Progenitor cell of endocrine pancreas (in vitro differentiated cells): ENCODE measurements around the gene KIR2DL4. TPM values are rescaled to one million over a fixed set of nuclear protein-coding genes. Genes with fewer than 3 reads are reported as not detected.
"Not testable (repeated sequence)": the region's sequence is repeated elsewhere in the genome, so short reads cannot be mapped to it uniquely, and the experiment has no call there.

Experiments
- DNase-seq: peaks from one replicate; pipeline ENCODE4 v3.0.0; 2021; ENCODE audit warnings: low spot score; ENCODE audit not compliant: unreplicated experiment
- H3K27ac Mint-ChIP-seq: 2 replicates; pipeline ENCODE4 v1.8.0; 2021; ENCODE audit warnings: mild to moderate bottlenecking, moderate library complexity, mixed read lengths
- H3K27me3 Mint-ChIP-seq: 2 replicates; pipeline ENCODE4 v1.8.0; 2021; ENCODE audit warnings: mixed read lengths
- H3K36me3 Mint-ChIP-seq: 2 replicates; pipeline ENCODE4 v1.8.0; 2022; ENCODE audit warnings: mixed read lengths; ENCODE audit not compliant: insufficient read depth
- H3K4me1 Mint-ChIP-seq: 2 replicates; pipeline ENCODE4 v1.8.0; 2021; ENCODE audit warnings: low read depth, mixed read lengths
- H3K4me3 Mint-ChIP-seq: 2 replicates; pipeline ENCODE4 v1.8.0; 2021; ENCODE audit warnings: low read depth, mild to moderate bottlenecking, moderate library complexity, mixed read lengths
- H3K9me3 Mint-ChIP-seq: 2 replicates; pipeline ENCODE4 v1.8.0; 2021; ENCODE audit warnings: low read depth, mixed read lengths
- total RNA-seq: library from RNA; stranded (reverse); gene quantifications from 2 replicates; pipeline ENCODE4 v1.2.1, GENCODE V29; 2021
- TF ChIP-seq, protein P1 (sequence below): fragments of 200-600 bp; sonication (generic); IDR thresholded peaks from one replicate; pipeline ENCODE4 v1.5.0; 2021; ENCODE audit warnings: antibody characterized with exemption, mild to moderate bottlenecking; ENCODE audit not compliant: unreplicated experiment

Gene KIR2DL4
- total RNA-seq, 1 donor from 2014 or later = not detected

DNA sequence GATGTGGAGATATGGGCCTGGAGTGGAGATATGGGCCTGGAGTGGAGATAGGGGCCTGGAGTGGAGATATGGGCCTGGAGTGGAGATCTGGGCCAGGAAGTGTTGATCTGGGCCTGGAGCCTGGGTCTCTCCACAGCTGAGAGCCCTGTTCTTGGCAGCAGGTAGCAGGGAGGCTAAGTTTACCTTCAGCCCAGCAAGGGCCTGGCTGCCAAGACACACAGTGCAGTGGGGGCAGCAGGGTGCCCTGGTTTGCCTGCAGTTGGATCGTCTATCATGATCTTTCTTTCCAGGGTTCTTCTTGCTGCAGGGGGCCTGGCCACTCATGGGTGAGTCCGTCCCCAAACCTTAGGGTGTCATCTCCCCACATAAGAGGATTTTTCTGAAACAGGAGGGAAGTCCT, 47.5 kb downstream of the KIR2DL4 start:
- Mint-ChIP-seq H3K4me3 (no peak overlapping the region), H3K27me3 (no peaks in the 10 kb centered on the region), H3K9me3 (peaks cover 61% of the 10 kb centered on the region), H3K4me1 (no peaks in the 10 kb centered on the region), H3K36me3 (no peaks in the 10 kb centered on the region), H3K27ac (no peak overlapping the region)
- no peak for DNase-seq
- TF ChIP-seq, protein P1, sequence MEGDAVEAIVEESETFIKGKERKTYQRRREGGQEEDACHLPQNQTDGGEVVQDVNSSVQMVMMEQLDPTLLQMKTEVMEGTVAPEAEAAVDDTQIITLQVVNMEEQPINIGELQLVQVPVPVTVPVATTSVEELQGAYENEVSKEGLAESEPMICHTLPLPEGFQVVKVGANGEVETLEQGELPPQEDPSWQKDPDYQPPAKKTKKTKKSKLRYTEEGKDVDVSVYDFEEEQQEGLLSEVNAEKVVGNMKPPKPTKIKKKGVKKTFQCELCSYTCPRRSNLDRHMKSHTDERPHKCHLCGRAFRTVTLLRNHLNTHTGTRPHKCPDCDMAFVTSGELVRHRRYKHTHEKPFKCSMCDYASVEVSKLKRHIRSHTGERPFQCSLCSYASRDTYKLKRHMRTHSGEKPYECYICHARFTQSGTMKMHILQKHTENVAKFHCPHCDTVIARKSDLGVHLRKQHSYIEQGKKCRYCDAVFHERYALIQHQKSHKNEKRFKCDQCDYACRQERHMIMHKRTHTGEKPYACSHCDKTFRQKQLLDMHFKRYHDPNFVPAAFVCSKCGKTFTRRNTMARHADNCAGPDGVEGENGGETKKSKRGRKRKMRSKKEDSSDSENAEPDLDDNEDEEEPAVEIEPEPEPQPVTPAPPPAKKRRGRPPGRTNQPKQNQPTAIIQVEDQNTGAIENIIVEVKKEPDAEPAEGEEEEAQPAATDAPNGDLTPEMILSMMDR = no peak

DNA sequence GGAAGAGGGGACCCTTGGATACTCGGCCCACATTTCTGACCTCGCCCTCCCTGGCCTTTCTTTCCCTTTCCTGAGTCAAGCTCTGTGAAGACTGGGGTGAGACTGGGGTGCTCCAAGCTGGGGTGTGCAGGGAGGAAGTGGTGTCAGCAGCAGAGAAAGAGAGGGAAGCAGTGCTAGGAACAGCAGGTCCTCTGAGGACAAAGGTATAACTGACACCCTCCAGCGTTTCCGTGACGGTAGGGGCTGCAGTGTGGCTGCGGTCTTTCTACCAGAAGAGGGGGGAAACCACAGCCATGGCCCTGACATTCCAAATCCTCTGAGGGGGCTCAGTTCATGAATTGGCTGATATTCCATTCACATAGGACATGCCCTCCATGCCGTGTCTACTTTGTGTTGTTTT, 47.9 kb downstream of the KIR2DL4 start:
- Mint-ChIP-seq H3K4me3 (no peak overlapping the region), H3K4me1 (no peaks in the 10 kb centered on the region), H3K36me3 (no peaks in the 10 kb centered on the region), H3K27me3 (no peaks in the 10 kb centered on the region), H3K27ac (no peak overlapping the region), H3K9me3 (peaks cover 59% of the 10 kb centered on the region)
- TF ChIP-seq, protein P1 = no peak
- DNase-seq = no peak

DNA sequence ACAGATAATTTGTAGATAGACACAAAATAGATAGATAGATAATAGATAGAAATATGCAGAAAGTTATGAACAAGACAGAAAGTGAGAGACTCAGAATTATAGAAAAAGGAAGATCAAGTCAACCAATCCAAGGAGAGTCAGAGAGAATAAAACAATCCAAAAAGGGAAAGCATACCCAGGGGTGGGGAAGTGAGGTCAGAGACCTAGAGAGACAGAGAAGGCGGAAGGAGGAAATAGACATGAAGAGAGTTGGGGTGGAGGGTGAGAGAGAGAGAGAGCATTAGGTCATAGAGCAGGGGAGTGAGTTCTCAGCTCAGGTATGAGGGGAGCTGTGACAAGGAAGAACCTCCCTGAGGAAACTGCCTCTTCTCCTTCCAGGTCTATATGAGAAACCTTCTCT, 51.8 kb downstream of the KIR2DL4 start:
- not testable (repeated sequence) for H3K4me1 Mint-ChIP-seq

DNA sequence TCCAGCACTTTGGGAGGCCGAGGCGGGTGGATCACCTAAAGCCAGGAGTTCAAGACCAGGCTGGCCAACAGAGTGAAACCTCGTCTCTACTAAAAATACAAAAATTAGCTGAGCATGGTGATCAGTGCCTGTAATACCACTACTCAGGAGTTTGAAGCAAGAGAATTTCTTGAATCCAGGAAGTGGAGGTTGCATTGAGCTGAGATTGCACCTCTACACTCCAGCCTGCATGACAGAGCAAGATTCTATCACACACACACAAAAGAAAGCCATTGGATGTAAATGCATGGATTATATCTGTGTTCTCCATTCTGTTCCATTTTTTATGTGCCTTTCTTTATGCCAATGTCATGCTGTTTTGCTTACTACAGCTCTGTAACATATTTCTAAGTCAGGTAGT, 55.1 kb downstream of the KIR2DL4 start:
- not testable (repeated sequence) for H3K27me3 Mint-ChIP-seq, H3K27ac Mint-ChIP-seq, H3K4me1 Mint-ChIP-seq, H3K4me3 Mint-ChIP-seq, DNase-seq, H3K36me3 Mint-ChIP-seq
- H3K9me3 Mint-ChIP-seq = peaks cover 34% of the 10 kb centered on the region

More for the DNA sequence above, 51.8 kb downstream of the KIR2DL4 start:
- not testable (repeated sequence) for H3K27ac Mint-ChIP-seq, H3K36me3 Mint-ChIP-seq, H3K4me3 Mint-ChIP-seq, H3K27me3 Mint-ChIP-seq, DNase-seq
- peaks cover 48% of the 10 kb centered on the region for H3K9me3 Mint-ChIP-seq

DNA sequence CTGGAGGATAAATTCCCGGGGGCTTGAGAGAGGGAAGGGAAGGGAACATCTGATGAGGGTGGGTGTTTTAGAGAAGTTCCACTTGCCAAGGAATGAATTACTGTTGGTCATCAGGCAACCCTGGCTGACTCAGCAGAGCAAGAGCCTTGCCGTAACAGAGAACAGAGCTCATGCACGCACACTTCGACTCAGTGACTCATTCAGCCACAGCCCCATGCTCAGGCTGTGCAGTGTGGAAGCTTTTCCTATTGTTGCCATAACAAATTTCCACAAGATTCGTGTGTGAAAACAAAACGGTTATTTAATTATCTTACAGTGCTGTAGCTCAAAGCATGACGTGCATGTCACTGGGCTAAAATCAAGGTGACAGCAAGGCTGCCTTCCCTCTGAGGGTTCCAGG, 56.0 kb downstream of the KIR2DL4 start:
- H3K36me3 Mint-ChIP-seq, H3K27me3 Mint-ChIP-seq: not testable (repeated sequence)
- H3K9me3 Mint-ChIP-seq = peaks cover 28% of the 10 kb centered on the region

DNA sequence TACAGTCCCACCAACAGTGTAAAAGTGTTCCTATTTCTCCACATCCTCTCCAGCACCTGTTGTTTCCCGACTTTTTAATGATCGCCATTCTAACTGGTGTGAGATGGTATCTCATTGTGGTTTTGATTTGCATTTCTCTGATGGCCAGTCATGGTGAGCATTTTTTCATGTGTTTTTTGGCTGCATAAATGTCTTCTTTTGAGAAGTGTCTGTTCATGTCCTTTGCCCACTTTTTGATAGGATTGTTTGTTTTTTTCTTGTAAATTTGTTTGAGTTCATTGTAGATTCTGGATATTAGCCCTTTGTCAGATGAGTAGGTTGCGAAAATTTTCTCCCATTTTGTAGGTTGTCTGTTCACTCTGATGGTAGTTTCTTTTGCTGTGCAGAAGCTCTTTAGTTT, 60.0 kb downstream of the KIR2DL4 start:
- H3K27me3 Mint-ChIP-seq, H3K4me1 Mint-ChIP-seq, H3K27ac Mint-ChIP-seq, DNase-seq, H3K36me3 Mint-ChIP-seq, H3K4me3 Mint-ChIP-seq: not testable (repeated sequence)
- peaks cover 17% of the 10 kb centered on the region for H3K9me3 Mint-ChIP-seq

More for the DNA sequence above, 56.0 kb downstream of the KIR2DL4 start:
- not testable (repeated sequence) for DNase-seq, H3K27ac Mint-ChIP-seq, H3K4me1 Mint-ChIP-seq, H3K4me3 Mint-ChIP-seq

Other genes with a start within 250 kb of the KIR2DL4 start
- not detected in 2 replicates for gene LILRA2, start 229.8 kb upstream of the KIR2DL4 start, total RNA-seq
- not detected in 2 replicates for gene LILRA1, start 210.0 kb upstream of the KIR2DL4 start, total RNA-seq
- gene LILRB1, start 173.1 kb upstream of the KIR2DL4 start, total RNA-seq = not detected in 2 replicates
- not detected in 2 replicates for gene LILRB4, start 140.6 kb upstream of the KIR2DL4 start, total RNA-seq
- not detected in 2 replicates for gene KIR3DL3, start 79.2 kb upstream of the KIR2DL4 start, total RNA-seq
- gene KIR2DL3, start 65.1 kb upstream of the KIR2DL4 start, total RNA-seq = not detected in 2 replicates
- gene KIR2DL1, start 33.8 kb upstream of the KIR2DL4 start, total RNA-seq = not detected in 2 replicates
- not detected in 2 replicates for gene KIR3DL1, start 12.9 kb downstream of the KIR2DL4 start, total RNA-seq
- not detected in 2 replicates for gene KIR2DS4, start 29.1 kb downstream of the KIR2DL4 start, total RNA-seq
- gene KIR3DL2, start 46.8 kb downstream of the KIR2DL4 start, total RNA-seq = not detected in 2 replicates
- gene FCAR, start 70.6 kb downstream of the KIR2DL4 start, total RNA-seq = not detected in 2 replicates
- not detected in 2 replicates for gene NCR1, start 102.5 kb downstream of the KIR2DL4 start, total RNA-seq
- not detected in 2 replicates for gene NLRP7, start 143.9 kb downstream of the KIR2DL4 start, total RNA-seq
- 73.2 and 82.1 TPM in 2 replicates for gene NLRP2, start 162.8 kb downstream of the KIR2DL4 start, total RNA-seq
- 0.18 and 0.34 TPM in 2 replicates for gene GP6, start 234.7 kb downstream of the KIR2DL4 start, total RNA-seq